Panc1 (cell line): ENCODE results near the gene SETD7. TPM values are rescaled to one million over a fixed set of nuclear protein-coding genes. Genes with fewer than 3 reads are reported as not detected.

Experiments
- ATAC-seq: fragments of 200-7000 bp; cut with Tn5 transposase; 2 replicates; pipeline ENCODE4 v1.9.1; 2020; ENCODE audit warnings: mild to moderate bottlenecking, moderate library complexity
- BruUV-seq: library from RNA; stranded (reverse); fragments of 400-500 nt; replicated peaks from 2 replicates; lab custom pipeline; 2021; lab: Mats Ljungman, UMichigan
- CTCF ChIA-PET: fragments of 300-600 bp; sonication (Branson Sonifier 250); formaldehyde crosslinking; loops from one replicate; lab custom pipeline; 2022; ENCODE audit warnings: antibody characterized with exemption; lab: Charles Lee
- POLR2A ChIA-PET: fragments of 300-600 bp; sonication (Branson Sonifier 250); formaldehyde crosslinking; loops from one replicate; lab custom pipeline; 2022; ENCODE audit warnings: antibody characterized with exemption; lab: Charles Lee
- DNase-seq: peaks from one replicate; pipeline ENCODE4 v3.0.0-alpha.2; 2010; ENCODE audit warnings: low read depth, low spot score
- H3K27ac ChIP-seq: 2 replicates; pipeline ENCODE4 v1.5.1; 2011; ENCODE audit warnings: mild to moderate bottlenecking, low read length, inconsistent platforms
- H3K27me3 ChIP-seq: fragments of 200-500 bp; sonication (Bioruptor generic); 2 replicates; pipeline ENCODE4 v1.6.0; 2014; ENCODE audit warnings: low read length, inconsistent platforms; ENCODE audit not compliant: control insufficient read depth, insufficient read depth
- H3K36me3 ChIP-seq: fragments of 200-500 bp; sonication (Bioruptor generic); 2 replicates; pipeline ENCODE4 v1.5.1; 2014; ENCODE audit warnings: inconsistent platforms, mild to moderate bottlenecking, low read length, moderate library complexity; ENCODE audit not compliant: control insufficient read depth, insufficient read depth
- H3K4me1 ChIP-seq: 2 replicates; pipeline ENCODE4 v1.5.1; 2011; ENCODE audit warnings: inconsistent platforms, mild to moderate bottlenecking, low read length, moderate library complexity; ENCODE audit not compliant: control insufficient read depth, insufficient read depth
- H3K4me3 ChIP-seq, 2 experiments: 2 replicates each; pipeline ENCODE4 v1.5.1; 2011 to 2012; ENCODE audit warnings: low read depth in 2 of 2, low read length in 2 of 2, mild to moderate bottlenecking in 2 of 2, inconsistent platforms in 1 of 2, moderate library complexity in 1 of 2
- H3K9me3 ChIP-seq: fragments of 200-500 bp; sonication (Bioruptor generic); 2 replicates; pipeline ENCODE4 v1.5.1; 2014; ENCODE audit warnings: low read depth, mild to moderate bottlenecking, inconsistent platforms, low read length, moderate library complexity; ENCODE audit not compliant: control insufficient read depth, insufficient read depth
- CTCF ChIP-seq: fragments of 450-650 bp; IDR thresholded peaks from 2 replicates; pipeline ENCODE4 v1.5.1; 2017; ENCODE audit warnings: mild to moderate bottlenecking
- POLR2AphosphoS5 ChIP-seq: IDR thresholded peaks from 2 replicates; pipeline ENCODE4 v1.6.1; 2012; ENCODE audit warnings: mild to moderate bottlenecking, low read depth, low read length, moderate library complexity
- REST ChIP-seq, 2 experiments: IDR thresholded peaks; 2 replicates each; pipeline ENCODE4 v1.6.1; 2011 to 2012; ENCODE audit warnings: low read depth in 2 of 2, control low read depth in 1 of 2, low read length in 1 of 2, mild to moderate bottlenecking in 1 of 2, moderate library complexity in 1 of 2; ENCODE audit not compliant: insufficient read depth in 1 of 2
- SIN3A ChIP-seq: IDR thresholded peaks from 2 replicates; pipeline ENCODE4 v1.6.1; 2012; ENCODE audit warnings: low read depth, mild to moderate bottlenecking, low read length, moderate library complexity, borderline replicate concordance; ENCODE audit not compliant: insufficient read depth
- TCF7L2 ChIP-seq: IDR thresholded peaks from 2 replicates; pipeline ENCODE4 v1.6.1; 2011; ENCODE audit warnings: mild to moderate bottlenecking, low read depth, low read length, inconsistent platforms
- in situ Hi-C: cut with HindIII; loops from 2 replicates; pipeline ENCODE4 v1.10.0; 2016; ENCODE audit warnings: low sequenced_read_pairs, low pct_unique_long_range_greater_than_20kb
- intact Hi-C: fragments of 100-400 bp; cut with micrococcal nuclease; formaldehyde crosslinking; loops from one replicate; pipeline ENCODE4 v1.10.0; 2022; ENCODE audit not compliant: unreplicated experiment
- total RNA-seq: library from RNA; stranded (reverse); gene quantifications from one replicate; pipeline ENCODE4 v1.2.1, GENCODE V29; 2021; ENCODE audit not compliant: unreplicated experiment

The SETD7 gene
- total RNA-seq, 1 experiment from 2014 or later: 24.8 TPM

- intact Hi-C loops: no loop called here
- Histone ChIP-seq H3K27ac (no peak overlapping the region), H3K9me3 (no peaks in the 10 kb centered on the region), H3K4me1 (no peaks in the 10 kb centered on the region), H3K4me3 (no peak overlapping the region), H3K36me3 (no peaks in the 10 kb centered on the region), H3K27me3 (no peaks in the 10 kb centered on the region)
- DNase-seq: no peak
- POLR2A ChIA-PET: no interaction called here
- no TSS peak for BruUV-seq
- no peak for ATAC-seq
- in situ Hi-C loops: no loop called here
- TF ChIP-seq TCF7L2: no peak
- no peak for TF ChIP-seq REST (IDR thresholded peaks at IDR 0.05; ENCODE audit: insufficient read depth in 1 of 2, low read depth in 2 of 2, low read length in 1 of 2)
- TF ChIP-seq SIN3A: no peak
- TF ChIP-seq POLR2AphosphoS5: no peak
- TF ChIP-seq CTCF: no peak
- CTCF ChIA-PET: no interaction called here
Observed at GRCh38 chr4:139568206-139568955, 12.4 kb upstream of the SETD7 start.

GRCh38 chr4:139567159-139567870, 11.3 kb upstream of the SETD7 start:
- Histone ChIP-seq H3K4me1 (no peaks in the 10 kb centered on the region), H3K27me3 (no peaks in the 10 kb centered on the region), H3K27ac (no peak overlapping the region), H3K4me3 (no peak overlapping the region), H3K36me3 (no peaks in the 10 kb centered on the region), H3K9me3 (no peaks in the 10 kb centered on the region)
- no peak for ATAC-seq
- DNase-seq: no peak
- CTCF ChIA-PET: no interaction called here
- no TSS peak for BruUV-seq
- intact Hi-C loops (no loop called here), in situ Hi-C loops (no loop called here)
- POLR2A ChIA-PET: interaction anchor here (0.6 kb wide), 1 partner anchor 82 kb away, joined by 3 read pairs; no protein-coding TSS in a partner anchor
- TF ChIP-seq CTCF: no peak
- no peak for TF ChIP-seq POLR2AphosphoS5
- TF ChIP-seq TCF7L2: no peak
- no peak for TF ChIP-seq SIN3A
- TF ChIP-seq REST (IDR thresholded peaks at IDR 0.05; ENCODE audit: insufficient read depth in 1 of 2, low read depth in 2 of 2, low read length in 1 of 2): no peak
